Stimulated activated CD4-positive, alpha-beta T cell treated with anti-CD3 and anti-CD28 coated beads, Interleukin-1b, Interleukin-23, amount 100 ng/mL, for 1 hour (primary cell): Measurements from ENCODE around the gene AP1S2.
"Not testable (repeated sequence)": the region's sequence is repeated elsewhere in the genome, so short reads cannot be mapped to it uniquely, and the experiment has no call there.

Experiments used
- DNase-seq, 2 donors: peaks; one replicate each; pipeline ENCODE4 v3.0.0-alpha.2; 2020; ENCODE audit warnings: low read depth in 2 of 2

The AP1S2 gene

DNA sequence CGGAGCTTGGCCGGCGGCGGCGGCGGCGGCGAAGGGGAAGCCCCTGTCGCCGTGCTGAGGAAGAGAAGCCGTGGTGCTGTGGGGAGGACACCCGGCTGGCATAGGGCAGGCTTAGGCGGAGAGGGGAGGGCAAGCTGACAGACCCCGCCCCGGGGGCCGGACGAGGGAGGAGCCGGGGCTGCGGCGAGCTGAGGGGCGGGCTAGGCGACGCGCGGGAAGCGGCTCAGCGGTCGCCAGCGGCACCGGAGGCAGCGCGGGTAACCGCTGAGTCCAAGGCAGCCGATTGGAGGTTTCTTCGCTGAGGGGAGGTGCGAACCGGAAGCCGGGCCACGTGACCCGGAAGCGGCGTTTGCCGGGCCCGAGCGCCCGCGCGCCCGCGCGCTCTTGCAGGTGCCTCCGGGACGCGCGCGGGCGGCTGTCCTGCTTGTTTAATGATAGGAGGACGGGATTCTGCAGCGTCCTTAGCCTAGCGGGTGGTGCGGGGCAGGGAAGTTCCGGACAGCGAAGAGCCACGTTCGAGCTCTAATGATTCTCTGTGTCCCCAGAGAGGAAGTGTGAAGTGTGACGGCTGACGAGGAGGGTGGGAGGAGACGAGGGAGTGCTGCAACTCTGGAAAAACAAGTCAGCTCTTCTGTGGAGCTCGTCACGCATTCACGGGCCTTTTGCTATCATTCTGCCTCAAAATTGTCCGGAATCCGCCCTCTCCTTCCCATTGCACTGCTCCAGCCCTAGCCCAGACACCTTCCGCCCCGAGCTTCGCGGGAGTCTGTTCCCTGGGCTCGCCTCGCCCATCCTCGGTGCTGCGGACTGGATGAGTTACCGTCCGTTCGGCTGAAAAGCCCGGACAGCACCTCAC, at the start of gene AP1S2:
Gene AP1S2, minus strand, starts transcription at position 102 of the 856 bp plus-strand sequence. CDS start 2,289 bp downstream, outside the sequence.
- peak; percentile 77 to 84 for DNase-seq

DNA sequence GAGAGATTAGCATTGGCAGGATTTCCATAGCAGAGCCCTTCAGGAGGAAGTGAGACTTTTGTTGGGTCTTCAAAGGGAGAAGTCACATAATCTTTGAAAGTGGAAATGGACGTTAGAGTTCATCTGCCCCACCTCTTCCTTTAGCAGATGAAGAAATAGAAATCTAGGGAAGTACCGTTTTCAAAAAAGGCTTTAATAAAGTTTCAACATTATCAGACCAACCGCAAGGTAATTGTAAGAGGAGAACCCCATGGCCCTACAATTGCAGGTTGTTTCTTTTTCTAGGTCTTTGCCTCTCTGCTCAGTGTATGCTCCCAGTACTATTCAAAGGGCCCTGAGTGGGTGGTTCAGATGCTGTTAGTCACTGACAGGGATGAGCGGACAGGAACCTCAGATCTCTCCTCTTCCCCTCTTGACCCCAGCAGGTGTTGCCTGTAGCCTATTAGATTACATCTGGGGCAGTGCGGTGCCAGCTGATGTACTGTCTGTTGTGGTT, 48.6 kb upstream of the AP1S2 start:
- DNase-seq = no peak

DNA sequence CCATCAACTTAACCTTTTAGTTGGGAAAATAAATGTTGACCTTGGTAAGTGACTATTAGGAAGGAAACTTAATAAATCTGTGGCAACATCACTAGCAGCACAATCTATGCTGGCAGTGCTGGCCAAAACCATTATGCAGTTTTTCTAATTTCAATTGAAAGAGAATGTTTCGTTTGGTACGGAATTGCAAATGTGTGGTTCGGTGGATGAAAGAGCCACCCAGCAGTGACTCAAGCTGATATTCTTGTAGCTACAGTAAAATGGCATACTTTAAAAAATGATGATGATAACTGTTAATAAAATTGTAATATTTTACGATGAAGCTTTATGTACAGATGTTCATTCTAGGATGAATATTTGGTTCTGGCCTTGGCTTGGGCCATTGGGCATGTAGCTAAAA, 40.7 kb upstream of the AP1S2 start:
- no peak for DNase-seq

DNA sequence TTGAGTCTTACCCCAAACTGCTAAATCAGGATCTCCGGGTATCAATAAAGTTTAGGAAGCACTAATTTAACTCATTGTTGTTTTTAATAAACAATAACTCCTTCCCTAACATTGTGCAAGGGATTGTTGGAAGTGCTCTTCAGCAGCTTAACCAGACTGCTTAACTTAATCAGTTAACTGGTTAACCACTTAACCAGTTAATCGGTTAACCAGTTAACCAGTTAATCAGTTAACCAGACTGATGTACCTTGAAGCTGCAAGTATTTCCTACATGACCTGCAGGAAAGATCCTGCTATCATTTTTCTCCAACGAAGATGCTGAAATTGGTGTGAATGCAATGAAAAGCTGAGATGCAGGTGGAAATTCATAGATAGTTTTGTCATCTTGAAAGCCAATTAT, 40.1 kb upstream of the AP1S2 start:
- no peak for DNase-seq

DNA sequence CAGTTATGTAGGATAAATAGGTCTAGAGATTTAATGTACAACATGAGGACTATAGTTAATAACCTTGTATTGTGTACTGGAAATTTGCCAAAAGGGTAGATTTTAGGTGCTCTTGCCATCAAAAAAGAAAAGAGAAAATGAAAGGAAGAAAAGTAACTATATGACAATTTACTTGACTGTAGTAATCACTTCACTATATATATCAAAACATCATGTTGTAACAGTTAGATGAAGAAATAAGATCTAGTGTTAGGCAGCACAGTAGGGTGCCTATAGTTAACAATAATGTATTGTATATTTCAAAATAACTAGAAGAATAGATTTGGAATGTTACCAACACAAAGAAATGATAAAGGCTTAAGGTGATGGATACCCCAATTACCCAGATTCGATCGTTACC, 35.9 kb upstream of the AP1S2 start:
- DNase-seq = no peak

DNA sequence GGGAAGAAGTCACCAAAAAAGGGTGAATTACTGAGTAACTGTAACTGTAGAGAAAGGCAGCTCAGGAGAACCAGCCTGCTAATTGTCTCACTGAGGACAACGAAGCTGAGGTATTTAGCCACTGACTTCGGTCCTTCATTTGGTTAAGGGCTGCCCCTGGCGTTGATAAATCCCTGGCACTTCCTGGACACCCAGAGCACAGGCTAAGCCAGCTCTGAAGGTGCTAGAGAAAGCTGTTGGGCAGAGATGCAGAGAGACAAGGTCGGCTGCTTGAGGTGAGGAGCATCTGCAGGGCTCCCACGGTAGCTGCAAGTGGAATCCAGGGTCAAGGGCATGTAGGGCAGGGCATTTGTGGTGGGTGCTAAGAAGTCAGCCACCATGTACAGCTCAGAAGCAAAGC, 33.4 kb upstream of the AP1S2 start:
- DNase-seq = no peak

DNA sequence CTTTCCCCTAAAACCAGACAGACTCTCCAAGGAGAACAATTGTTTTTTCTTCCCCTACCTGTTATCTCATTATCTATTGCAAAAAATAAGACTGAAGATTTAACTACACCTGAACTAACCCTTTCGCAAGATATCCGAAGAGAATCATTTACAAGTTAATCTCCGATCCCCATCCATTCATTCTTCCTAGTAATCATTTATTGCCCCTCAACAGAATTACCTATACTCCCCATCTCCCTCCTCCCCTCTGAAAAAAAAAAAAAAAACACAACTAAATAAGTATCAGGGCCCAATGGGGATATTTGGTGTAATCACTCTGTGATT, 28.9 kb upstream of the AP1S2 start:
- no peak for DNase-seq

DNA sequence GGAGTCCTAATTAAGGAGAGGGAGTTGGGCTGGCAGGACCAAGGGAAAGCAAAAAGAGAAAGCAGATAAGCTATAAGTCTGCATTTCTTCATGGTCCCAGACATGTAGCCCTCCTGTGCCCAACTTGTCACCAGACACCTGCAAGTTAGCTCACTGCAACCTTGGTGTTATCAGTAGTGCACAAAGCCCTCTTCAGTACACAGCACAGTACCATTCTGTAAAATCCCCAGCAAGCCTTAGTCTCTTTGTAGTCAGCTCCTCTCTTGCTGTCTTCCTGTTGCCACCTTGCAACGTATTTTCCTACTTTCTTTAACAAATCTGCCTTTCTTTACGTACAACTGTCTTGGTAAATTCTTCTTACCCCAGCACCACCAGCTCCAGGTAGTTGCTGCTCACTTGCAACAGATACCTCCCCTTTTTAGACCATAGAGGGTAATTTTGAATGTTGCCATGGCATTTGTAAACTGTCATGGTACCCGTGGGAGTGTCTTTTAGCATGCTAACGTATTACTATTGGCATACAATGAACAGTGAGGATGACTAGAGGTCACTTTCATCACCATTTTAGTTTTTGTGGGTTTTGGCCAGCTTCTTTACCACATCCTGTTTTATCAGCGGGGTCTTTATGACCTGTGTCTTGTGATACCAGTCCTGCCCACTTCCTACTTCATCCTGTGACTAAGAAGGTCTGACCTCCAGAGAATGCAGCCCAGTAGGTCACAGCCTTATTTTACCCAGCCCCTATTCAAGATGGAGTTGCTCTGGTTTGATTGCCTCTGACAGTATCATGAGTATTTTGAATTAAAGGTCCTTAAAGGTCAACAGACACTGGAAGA, 28.3 kb upstream of the AP1S2 start:
- no peak for DNase-seq

DNA sequence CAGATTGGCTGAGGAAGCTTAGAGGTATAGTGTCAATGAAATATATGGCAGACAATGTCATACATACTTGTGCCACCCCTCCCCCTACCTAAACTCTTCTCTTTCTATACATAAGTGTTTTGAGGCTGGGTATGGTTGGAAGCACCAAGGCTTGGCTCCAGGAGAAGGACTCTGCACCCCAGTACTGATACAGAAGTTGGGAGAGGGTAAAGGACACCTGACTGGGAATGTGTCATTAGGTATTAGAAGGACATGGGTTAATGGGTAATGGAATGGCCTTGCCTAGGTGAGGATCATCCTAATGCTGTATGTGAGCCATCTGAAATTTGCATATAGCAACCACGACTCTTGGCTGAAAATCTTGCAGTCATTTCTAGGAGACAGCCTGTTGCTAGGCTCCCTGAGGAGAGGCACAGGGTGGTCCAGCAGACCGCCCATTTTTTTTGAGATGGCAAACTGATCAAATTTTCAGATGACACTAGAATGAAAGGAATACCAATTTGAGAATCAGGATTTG, 26.8 kb upstream of the AP1S2 start:
- DNase-seq = no peak

DNA sequence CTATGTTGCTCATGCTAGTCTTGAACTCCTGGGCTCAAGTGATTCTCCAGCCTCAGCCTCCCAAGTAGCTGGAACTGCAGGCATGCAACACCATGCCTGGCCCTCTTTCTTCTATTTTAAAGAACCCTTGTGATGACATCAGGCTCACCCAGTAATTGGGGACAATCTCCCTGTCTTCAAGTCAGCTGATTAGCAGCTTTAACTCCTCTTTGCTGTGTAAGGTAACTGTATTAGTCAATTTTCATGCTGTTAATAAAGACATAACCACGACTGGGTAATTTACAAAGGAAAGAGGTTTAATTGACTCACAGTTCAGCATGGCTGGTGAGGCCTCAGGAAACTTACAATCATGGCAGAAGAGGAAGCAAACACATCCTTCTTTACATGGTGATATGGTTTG, 23.3 kb upstream of the AP1S2 start:
- not testable (repeated sequence) for DNase-seq

DNA sequence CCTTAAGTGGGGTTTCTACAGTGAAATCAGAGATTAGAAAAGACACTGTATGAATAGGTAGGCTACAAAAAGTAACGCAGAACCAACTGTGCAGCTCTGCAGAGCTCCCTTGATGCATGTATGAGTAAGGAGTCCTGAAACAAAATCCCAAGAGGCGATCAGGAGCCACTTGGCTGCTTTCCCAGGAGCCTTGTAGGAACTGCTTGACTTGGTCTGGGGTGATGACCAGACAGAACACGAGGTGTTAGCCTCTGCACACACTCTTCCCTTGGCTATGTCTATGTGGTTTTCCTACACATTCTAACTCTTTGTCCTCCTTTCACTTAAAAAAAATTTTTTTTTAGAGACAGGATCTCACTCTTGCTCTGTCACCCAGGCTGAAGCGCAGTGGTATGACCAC, 22.8 kb upstream of the AP1S2 start:
- DNase-seq = no peak

DNA sequence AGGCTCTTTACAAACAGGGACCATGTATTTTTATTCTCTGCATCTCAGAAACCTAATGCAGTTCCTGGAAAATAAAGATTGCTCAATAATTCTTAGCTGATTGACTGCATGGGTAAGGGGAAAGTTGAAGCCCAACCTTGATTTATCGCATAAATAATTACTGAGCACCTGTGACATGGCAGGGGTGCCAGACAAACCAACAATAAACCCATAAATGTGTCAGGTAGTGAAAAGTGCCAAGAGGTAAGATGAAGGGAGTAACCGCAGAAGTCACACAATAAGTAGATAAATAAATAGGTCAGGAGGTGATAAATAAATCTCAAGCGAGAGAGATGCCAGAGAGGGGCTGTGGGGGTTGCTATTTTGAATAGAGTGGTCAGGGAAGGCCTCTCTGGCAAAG, 20.1 kb upstream of the AP1S2 start:
- DNase-seq = no peak

DNA sequence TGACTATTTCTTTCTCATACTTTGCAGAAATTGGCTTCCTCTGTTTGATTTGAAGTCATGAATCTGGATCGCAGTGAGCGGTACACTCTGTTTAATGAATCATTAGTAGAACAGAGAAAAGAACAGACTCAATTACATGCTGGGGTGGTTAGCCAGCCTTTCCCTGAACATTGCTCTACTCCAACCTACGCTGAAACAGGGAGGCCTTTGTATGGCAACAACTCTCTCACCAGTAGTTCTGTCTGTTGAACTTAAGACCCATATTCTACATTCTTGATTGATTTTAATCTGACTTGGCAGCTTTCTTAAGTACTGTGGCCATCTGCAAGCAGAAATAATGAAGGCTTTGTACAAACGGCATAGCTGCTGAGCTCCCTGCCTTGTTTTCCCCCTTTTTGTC, 19.0 kb upstream of the AP1S2 start:
- no peak for DNase-seq

DNA sequence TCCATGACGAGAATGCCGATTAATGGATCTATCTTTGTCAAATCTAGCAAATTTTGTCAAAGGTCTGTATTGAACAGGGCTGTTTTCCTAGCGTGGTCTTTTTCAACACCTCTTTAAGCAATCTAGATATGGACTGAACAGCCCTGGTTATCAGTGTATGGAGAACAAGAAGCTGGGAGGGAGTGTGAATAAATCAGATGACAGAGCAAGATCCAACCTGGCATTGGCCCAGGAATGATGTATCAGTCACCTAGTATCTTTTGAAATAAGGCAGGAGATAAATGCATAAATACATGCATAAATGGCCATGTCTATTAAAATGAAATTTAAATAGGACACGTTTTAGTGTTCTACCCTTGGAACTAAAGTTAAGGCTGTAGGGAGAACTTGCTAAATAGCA, 15.7 kb upstream of the AP1S2 start:
- no peak for DNase-seq

DNA sequence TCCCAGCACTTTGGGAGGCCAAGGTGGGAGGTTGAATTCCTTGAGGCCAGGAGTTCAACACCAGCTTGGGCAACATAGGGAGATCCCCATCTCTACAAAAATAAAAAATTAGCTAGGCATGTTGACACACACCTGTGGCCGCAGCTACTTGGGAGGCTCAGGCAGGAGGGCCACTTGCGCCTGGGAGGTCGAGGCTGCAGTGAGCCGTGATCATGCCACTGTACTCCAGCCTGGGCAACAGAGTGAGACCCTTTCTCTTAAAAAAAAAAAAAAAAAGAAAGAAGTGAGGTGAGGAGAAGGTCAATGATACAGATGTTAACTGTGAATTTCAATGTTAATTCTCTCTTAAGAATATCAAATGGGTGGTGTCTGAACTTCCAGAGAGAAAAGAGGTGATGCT, 15.1 kb upstream of the AP1S2 start:
- no peak for DNase-seq

DNA sequence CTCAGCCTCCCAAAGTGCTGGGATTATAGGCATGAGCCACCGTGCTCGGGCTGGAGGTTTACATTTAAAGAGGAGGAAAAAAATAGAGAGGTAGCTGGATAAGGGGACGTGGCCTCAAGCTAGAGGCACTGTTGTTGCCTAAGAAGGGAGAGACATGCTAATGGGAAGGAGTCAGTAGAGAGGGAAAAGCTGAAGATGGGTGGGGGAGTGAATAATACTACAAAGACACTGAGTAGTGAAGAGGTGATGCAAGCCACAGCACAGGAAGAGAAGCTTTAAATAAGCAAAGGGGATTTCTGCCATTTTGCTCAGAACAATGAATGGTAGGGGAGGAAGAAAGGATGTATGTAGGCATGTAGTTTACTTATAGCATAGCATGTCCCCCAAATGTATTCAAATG, 11.5 kb upstream of the AP1S2 start:
- no peak for DNase-seq

DNA sequence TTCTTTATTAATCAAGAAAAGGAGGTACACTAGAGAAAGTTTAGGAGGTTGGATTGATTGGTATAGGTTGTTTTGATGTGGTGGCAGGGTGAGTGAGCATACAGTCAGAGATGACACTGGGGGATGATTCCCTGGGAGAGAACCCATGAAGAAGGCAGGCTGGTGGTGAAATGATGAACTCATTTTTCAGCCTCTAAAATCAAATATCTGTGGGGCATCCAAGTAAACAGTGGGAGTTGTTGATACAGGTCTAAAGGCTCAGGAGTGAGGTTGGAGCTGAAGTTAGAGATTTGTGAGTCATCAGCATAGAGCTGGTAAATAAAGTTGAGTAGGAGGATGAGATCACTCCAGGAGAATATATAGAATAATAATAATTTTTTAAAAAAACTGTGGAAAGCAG, 10.0 kb upstream of the AP1S2 start:
- DNase-seq = no peak

DNA sequence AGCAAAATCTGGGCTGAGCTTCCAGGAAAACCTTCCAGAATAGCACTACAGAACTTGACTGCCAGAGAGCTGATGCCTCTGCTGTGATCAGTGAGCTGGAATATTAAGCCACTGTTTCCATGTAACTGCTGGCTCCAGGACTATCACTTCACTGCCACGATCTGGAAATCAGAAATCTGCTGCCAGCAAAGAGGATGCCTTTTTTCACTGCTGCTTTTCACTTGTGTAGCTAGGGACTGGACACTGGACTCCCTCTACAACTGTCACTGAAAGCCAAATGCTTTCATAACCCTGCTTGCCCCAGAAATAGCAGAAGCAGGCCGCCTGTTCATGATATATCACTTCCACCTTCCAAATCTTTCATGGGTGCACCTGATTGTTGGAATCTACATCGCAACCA, 9.4 kb upstream of the AP1S2 start:
- DNase-seq = no peak

DNA sequence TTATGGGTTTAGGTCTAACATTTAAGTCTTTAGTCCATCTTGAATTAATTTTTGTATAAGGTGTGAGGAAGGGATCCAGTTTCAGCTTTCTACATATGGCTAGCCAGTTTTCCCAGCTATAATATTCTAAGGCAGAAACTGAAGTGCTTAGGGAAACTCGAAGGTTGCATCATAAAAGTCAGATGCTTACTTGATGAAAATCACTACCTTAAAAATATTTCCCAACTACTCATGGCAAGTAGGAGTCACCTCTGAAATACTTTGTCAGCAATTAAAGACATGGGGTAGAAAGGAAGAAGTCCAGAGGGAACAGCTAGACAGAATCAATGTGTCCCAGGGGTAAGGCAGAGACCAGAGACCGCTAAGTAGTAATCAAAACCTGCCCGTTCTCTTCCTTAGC, 6.3 kb upstream of the AP1S2 start:
- DNase-seq = no peak

DNA sequence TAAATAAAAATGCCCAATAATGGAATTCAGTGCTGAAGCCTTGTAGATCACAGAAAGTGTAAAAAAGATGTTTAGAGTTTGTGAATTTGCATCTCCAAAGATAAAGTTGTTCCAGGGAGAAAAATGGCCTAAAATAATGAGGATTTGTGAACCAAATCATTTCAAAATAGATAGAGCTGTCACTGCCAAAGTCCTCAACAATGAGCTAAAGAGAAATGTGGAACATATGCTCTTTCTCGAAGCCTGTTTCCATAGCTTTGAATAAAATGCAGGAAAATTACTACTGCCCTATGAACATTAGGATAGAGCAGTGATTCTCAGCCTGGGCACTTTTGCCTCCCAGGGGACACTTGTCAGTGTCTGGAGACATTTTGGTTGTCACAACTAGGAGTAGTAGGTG, 3.4 kb upstream of the AP1S2 start:
- no peak for DNase-seq

DNA sequence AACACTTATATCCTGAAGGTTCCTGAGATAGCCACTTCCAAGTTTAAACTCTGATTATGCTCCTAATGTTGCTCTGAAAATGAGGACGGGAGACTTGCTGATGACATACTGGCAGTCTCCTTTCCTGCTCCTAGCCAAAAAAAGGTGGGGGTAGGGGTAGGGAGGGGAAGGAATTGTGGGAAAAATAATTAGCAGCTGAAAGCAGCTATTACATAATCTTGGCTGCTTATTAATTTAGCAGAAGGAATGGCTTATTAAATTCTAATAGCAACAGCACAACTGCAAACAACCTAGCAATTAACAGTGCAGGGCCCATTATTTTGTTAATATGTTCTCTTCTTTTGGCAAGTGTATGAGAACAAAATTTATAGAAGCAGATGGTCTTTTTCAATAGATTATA, 2.0 kb upstream of the AP1S2 start:
- DNase-seq = no peak

DNA sequence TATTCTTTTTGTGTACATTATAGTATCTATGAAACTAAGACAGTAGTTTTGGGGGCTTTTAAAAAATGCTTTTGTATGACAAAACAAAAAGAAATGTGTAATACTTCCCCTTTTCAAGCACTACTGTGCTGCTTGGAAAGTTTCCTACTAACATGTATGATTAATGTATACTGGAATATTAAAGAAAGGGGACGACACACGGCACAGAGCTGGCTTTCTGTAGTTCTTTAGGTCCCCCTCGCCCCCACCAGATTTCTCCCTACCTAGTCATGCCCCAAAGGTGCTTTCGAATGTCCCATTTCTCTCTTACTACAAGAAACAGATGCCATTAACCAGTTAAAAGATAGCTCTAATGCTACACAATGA, 1.6 kb upstream of the AP1S2 start:
- DNase-seq = no peak
